ENCODE data around the gene RETREG3.
A peak's percentile ranks its signal among the peaks of the same experiment; 100 is the strongest.
"Not testable (repeated sequence)": the region's sequence is repeated elsewhere in the genome, so short reads cannot be mapped to it uniquely, and the experiment has no call there.

RETREG3 gene

DNA sequence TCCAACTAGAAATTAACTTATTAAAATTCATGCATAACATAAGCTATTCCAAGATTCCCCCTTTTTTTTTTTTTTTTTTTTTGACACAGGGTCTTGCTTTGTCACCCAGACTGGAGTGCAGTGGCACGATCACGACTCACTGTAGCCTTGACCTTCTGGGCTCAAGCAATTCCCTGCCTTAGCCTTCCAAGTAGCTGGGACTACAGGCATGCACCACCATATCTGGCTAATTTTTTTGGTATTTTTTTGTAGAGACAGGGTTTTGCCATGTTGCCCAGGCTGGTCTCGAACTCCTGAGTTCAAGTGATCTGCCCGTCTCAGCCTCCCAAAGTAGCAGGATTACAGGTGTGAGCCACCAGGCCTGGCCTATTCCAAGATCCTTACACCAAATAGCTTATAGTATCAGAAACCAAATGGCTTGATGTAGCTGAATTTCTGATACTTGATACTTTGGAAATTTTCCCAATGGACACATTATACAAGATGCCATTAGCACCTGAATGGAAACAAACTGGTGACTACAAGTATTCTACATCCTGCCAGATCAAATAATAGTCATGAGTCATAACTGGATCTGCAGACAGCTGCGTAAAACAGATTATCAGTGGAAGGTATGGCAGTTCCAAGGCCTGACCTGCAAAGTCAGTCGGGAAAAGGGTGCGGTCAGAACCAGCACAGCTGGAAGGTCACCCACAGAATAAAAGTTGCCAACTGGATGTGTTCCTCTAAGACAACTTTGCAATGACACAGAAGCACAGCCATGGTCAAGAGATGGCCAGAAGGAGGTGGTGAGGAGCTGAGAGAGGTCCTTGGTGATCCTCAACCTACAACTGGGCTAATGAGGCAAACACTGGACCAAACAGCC, 14.8 kb upstream of the RETREG3 start:
- no peak for ATAC-seq
- peaks cover 2% of the 10 kb centered on the region for H3K4me1 Mint-ChIP-seq
- no peaks in the 10 kb centered on the region for H3K27me3 Mint-ChIP-seq
- no peak overlapping the region for H3K4me3 Mint-ChIP-seq
- H3K9me3 Mint-ChIP-seq: no peaks in the 10 kb centered on the region
- H3K27ac Mint-ChIP-seq: no peak overlapping the region
- H3K36me3 Mint-ChIP-seq (ENCODE audit: low read depth): no peaks in the 10 kb centered on the region
- no peak for DNase-seq

DNA sequence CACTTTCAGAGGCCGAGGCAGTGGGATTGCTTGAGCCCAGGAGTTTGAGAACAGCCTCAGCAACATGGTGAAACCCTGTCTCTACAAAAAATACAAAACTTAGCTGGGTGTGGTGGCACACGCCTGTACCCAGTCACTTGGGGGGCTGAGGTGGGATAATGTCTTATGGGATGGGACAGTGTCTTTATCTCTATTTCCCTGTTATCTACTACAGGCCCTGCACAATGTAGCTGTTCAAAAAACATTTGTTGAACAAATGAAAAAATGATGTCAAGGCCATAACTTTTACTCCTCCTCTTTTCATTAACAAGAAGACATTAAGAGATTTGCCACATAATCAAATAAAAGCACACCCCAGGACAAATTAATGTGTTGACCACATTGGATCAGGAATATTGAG, 14.1 kb upstream of the RETREG3 start:
- Mint-ChIP-seq H3K4me3 (no peak overlapping the region), H3K27ac (no peak overlapping the region)

DNA sequence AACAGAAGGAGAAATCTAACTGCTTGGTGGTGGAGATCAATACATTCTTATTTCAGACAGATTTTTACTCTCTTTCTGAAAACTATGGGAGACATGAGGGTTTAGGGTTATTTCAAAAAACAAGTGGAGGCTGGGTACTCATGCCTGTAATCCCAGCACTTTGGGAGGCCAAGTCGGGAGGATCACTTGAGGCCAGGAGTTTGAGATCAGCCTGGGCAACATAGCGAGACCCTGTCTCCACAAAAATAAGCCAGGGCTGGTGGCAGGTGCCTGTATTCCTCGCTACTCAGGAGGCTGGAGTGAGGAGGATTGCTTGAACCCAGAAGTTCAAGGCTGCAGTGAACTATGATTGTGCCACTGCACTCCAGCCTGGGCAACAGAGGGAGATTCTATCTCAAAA, 12.8 kb upstream of the RETREG3 start:
- not testable (repeated sequence) for H3K9me3 Mint-ChIP-seq; H3K27me3 Mint-ChIP-seq; H3K4me1 Mint-ChIP-seq; H3K36me3 Mint-ChIP-seq (ENCODE audit: low read depth); H3K27ac Mint-ChIP-seq; ATAC-seq; H3K4me3 Mint-ChIP-seq; DNase-seq

More for the DNA sequence above, 14.1 kb upstream of the RETREG3 start:
- H3K9me3 Mint-ChIP-seq: no peaks in the 10 kb centered on the region
- H3K27me3 Mint-ChIP-seq: no peaks in the 10 kb centered on the region
- DNase-seq (no peak), ATAC-seq (no peak)
- H3K36me3 Mint-ChIP-seq (ENCODE audit: low read depth): no peaks in the 10 kb centered on the region
- peaks cover 7% of the 10 kb centered on the region for H3K4me1 Mint-ChIP-seq

DNA sequence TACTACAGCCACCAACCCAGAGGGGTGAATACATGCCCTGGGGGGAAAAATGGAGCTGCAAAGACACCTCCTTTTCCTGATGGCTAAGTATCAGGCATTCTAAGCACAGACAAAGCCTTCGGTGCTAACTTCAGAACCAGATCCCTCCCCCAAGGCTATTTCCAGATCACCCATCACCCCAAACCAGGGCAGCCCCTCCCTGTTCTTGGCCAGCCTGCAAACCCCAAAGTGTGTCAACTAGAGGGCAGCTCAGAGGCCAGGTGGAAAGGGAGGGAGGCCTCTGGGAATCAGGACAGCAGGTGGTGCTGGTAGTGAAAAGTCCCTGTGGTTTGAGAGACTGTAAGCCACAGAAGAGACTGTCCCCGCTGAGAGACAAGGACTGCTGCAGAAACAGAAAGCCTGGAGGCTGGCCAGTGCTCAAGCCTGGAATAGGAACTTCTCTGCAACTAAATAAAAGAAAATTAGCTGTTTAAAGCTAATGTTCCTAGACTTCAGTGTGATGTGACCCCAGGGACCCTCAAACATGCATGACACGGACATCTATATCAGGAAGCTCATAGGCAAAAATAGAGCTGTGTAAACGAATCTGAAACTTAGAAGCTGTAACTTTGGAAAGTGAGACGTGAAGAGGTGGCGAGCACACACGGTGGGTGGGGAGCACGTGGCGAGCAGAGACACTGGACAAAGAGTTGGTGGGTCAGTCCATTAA, 9.4 kb upstream of the RETREG3 start:
- Mint-ChIP-seq H3K4me3 (no peak overlapping the region), H3K27me3 (no peaks in the 10 kb centered on the region), H3K4me1 (peaks cover 9% of the 10 kb centered on the region), H3K36me3 (ENCODE audit: low read depth) (peaks cover 21% of the 10 kb centered on the region), H3K9me3 (no peaks in the 10 kb centered on the region), H3K27ac (no peak overlapping the region)
- no peak for ATAC-seq
- no peak for DNase-seq

DNA sequence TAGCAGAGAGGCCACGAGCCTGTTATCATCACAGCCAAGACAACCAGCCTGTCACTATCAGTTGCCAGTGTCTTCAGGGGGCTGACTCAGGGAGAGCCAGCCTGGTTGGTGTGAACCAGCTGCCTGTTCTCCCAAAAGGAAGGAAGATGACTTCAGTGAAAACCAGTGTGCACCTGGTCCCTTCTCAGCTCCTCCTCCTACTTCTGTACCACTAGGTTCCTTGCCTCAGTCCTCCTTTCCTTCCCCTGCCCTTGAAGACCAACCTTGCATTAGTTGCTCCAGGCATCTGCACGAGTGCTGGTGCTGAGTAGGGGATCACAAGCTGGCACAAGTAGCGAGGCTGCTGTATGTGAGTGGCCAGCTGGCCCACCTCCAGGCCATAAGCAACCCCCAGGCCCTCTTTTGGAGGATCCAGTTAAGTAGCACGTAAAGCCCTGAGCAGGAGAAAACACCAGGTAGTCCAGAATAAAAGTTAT, 8.8 kb upstream of the RETREG3 start:
- H3K9me3 Mint-ChIP-seq: no peaks in the 10 kb centered on the region
- H3K36me3 Mint-ChIP-seq (ENCODE audit: low read depth): peaks cover 26% of the 10 kb centered on the region
- no peak for DNase-seq
- H3K4me3 Mint-ChIP-seq: no peak overlapping the region
- H3K27ac Mint-ChIP-seq: no peak overlapping the region
- no peaks in the 10 kb centered on the region for H3K27me3 Mint-ChIP-seq
- H3K4me1 Mint-ChIP-seq: peaks cover 9% of the 10 kb centered on the region
- ATAC-seq: no peak

DNA sequence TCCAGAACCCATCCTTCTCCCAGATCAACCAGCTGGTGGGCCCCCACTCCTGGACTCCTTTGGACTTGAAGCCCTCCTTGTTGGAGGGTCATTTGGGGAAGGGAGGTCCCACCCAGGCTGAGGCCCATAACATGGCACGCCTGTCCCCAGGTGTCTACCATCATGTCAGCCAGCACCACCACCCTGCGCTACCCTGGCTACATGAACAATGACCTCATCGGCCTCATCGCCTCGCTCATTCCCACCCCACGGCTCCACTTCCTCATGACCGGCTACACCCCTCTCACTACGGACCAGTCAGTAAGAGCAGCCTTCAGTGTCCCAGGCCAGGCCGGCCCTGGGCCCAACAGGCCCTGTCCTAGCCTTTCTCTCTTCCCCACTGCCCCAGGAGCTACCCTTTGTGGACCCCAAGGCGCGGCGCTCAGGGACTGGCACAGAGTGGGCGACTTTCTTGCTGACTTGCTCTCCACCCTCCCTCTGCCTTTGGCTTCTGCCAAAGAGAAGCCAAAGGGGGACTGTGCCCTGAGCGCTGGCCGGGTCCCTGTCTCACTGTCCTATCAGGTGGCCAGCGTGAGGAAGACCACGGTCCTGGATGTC, 4.6 kb upstream of the RETREG3 start:
- Mint-ChIP-seq H3K4me1 (peaks cover 15% of the 10 kb centered on the region), H3K9me3 (no peaks in the 10 kb centered on the region), H3K36me3 (ENCODE audit: low read depth) (peaks cover 43% of the 10 kb centered on the region), H3K27ac (no peak overlapping the region), H3K4me3 (no peak overlapping the region), H3K27me3 (peaks cover 4% of the 10 kb centered on the region)
- no peak for ATAC-seq
- no peak for DNase-seq

DNA sequence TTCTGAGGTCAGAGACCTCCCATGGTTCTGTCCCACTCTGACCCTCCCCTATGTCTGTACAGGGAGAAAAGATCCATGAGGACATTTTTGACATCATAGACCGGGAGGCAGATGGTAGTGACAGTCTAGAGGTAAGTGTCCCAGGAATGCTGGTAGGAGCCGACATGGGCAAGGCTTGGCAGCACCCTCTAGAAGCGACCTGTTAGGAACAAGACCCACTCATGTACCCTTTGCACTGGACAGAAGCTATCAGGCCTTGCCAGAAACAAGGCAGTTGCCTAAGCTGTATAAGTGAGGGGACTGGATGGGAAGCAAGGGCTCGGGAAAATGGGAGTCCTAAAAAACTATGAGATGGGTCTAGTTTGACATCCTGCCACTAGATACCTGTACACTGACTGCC, 2.8 kb upstream of the RETREG3 start:
- Mint-ChIP-seq H3K9me3 (no peaks in the 10 kb centered on the region), H3K27ac (no peak overlapping the region), H3K4me3 (no peak overlapping the region), H3K27me3 (peaks cover 4% of the 10 kb centered on the region), H3K36me3 (ENCODE audit: low read depth) (peaks cover 46% of the 10 kb centered on the region), H3K4me1 (peaks cover 25% of the 10 kb centered on the region)
- ATAC-seq (no peak), DNase-seq (no peak)

DNA sequence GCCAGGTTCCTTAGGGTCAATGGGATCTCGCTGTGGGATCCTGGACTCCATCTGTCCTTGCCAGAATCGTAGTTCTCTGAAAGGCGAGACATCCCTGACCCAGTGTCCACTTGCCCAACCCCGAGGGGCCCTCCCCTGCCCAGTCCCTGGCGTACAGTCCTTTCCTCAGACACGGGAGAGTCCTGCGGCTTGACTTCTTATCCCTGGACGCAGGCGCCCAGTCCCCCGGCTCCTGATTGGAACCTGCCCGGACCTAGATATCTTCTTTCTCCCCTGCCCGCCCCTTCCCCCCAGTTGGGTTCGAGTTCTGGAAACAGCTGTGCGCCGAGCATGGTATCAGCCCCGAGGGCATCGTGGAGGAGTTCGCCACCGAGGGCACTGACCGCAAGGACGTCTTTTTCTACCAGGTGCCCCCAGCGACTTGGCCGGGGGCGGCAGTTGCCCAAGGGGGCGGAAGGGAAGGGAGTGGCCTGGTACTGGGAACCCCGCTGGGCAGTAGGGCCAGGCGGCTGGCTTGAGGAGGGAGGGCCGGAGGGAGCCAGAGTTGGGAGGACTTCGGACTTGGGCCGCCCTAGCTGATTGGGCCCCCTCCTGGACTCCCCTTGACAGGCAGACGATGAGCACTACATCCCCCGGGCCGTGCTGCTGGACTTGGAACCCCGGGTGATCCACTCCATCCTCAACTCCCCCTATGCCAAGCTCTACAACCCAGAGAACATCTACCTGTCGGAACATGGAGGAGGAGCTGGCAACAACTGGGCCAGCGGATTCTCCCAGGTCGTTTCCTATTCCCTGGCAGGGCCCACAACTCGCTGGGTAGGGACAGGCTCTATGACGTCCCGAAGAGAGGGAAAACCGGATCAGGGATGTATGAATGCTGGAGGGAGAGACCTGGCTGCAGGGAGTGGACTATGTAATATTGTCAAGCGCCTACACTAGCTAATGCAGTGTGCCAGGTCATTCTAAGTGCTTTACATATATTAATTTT, 934 bp upstream of the RETREG3 start:
- not testable (repeated sequence) for H3K27me3 Mint-ChIP-seq, DNase-seq, ATAC-seq, H3K9me3 Mint-ChIP-seq
- peaks cover 40% of the 10 kb centered on the region for H3K36me3 Mint-ChIP-seq (ENCODE audit: low read depth)
- peaks cover 43% of the 10 kb centered on the region for H3K4me1 Mint-ChIP-seq
- H3K27ac Mint-ChIP-seq: peak overlapping the region; percentile 96
- H3K4me3 Mint-ChIP-seq: peak overlapping the region; percentile 100

DNA sequence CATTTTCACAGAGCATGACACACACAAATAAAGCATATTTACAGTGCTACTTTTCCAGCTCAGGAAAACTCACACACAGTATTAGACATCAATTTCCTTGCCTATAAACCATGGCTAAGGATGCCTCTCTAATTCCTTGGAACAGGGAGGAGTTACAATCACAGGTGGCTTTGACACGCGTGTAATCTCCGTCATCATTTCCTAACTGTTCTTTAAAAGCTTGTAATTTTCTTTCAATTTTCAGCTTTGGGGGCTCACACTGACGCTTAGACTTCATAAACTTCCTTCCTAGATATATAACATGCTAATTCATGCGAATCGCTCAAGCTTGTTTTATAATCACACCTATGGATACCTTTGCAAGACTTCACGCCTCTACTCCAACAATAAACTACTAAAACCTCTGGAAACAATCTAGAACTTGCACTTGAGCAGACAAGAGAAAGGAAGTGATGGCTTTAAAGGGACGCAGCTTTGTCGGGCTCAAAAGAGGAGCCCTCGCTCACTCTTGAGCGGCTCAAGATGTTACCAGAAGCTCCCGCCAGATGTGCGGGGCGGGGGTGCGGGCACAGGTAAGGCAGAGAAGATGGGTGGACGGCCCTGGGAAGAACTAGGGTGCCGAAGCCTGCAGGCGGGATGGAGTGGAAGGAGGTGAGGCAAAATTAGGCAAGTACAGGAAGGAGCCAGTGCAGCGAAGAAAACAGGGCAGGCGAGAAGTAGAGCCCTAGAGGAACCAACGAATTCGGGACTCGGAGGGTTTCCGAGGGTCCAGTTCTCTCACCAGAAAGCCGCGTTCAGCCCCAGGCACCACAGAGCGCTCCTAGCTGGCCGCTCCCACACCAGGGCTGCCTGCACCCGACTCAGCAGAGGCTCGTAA, 631 bp downstream of the RETREG3 start:
- Mint-ChIP-seq H3K27ac (peak overlapping the region; percentile 96), H3K4me1 (peaks cover 57% of the 10 kb centered on the region), H3K36me3 (ENCODE audit: low read depth) (peaks cover 26% of the 10 kb centered on the region), H3K4me3 (peak overlapping the region; percentile 100), H3K27me3 (peaks cover 4% of the 10 kb centered on the region), H3K9me3 (no peaks in the 10 kb centered on the region)
- DNase-seq (peak; percentile 25), ATAC-seq (peak; percentile 58)

DNA sequence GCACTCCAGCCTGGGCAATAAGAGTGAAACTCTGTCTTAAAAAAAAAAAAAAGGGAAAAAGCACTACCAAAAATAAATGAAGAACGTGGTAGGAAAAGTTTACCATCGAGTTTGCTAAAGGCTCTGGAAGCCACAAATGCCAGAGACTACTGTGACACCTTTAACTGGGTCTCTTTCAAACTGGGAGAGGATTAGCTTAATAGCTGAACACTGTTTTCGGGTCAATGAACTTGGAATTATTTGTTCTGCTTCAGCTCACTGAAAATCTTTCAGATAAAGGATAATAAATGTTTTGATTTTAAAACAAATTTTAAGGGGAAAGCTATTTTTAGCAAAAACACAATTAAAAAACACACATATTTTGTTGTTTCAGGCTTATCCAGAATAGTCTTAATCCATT, 1.4 kb downstream of the RETREG3 start:
- DNase-seq: no peak
- ATAC-seq: no peak
- Mint-ChIP-seq H3K27ac (peak overlapping the region; percentile 96), H3K36me3 (ENCODE audit: low read depth) (peaks cover 20% of the 10 kb centered on the region), H3K27me3 (peaks cover 4% of the 10 kb centered on the region), H3K4me1 (peaks cover 64% of the 10 kb centered on the region), H3K9me3 (no peaks in the 10 kb centered on the region), H3K4me3 (peak overlapping the region; percentile 100)

DNA sequence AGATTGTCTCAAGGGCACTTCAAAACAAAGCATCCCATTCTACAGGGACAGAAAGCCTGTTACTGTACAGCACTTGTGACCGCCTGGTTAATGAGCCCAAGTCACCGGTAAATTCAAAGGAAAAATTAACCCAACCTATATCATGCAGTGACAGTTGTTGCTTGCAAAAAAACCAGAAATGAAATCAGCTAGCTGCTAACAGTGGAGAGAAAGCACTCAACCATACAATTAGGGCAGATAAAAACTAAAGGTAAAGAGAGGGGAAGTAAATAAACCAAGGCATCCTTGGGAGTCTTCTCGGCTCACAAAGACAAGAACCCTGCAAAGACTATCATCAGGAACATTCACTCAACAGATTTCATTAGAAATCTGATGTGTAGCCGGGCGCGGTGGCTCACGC, 5.9 kb downstream of the RETREG3 start:
- H3K9me3 Mint-ChIP-seq: no peaks in the 10 kb centered on the region
- peaks cover 64% of the 10 kb centered on the region for H3K4me1 Mint-ChIP-seq
- H3K4me3 Mint-ChIP-seq: no peak overlapping the region
- ATAC-seq (no peak), DNase-seq (no peak)
- no peak overlapping the region for H3K27ac Mint-ChIP-seq
- H3K36me3 Mint-ChIP-seq (ENCODE audit: low read depth): peaks cover 2% of the 10 kb centered on the region
- H3K27me3 Mint-ChIP-seq: no peaks in the 10 kb centered on the region

DNA sequence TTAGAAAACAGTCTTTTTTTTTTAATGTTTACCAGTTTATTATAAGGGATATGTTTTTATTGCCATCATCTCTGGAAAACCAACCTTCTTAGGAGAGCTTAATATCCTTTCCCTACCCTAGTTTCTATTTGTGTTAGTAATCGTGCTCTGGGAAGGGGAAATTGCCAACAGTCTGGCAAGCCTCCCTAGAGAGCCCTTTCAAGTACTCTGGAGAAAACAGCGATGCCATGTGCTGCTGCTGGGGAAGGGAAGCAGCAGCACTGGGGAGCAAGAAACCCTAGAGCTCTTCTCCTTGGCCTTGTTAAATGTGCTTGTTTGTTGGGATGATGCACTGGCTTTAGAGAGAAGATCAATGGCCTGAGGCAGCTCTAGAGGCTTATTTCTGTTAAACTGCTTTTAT, 10.3 kb downstream of the RETREG3 start:
- Mint-ChIP-seq H3K36me3 (ENCODE audit: low read depth) (peaks cover 6% of the 10 kb centered on the region), H3K27ac (no peak overlapping the region)
- no peak for ATAC-seq

DNA sequence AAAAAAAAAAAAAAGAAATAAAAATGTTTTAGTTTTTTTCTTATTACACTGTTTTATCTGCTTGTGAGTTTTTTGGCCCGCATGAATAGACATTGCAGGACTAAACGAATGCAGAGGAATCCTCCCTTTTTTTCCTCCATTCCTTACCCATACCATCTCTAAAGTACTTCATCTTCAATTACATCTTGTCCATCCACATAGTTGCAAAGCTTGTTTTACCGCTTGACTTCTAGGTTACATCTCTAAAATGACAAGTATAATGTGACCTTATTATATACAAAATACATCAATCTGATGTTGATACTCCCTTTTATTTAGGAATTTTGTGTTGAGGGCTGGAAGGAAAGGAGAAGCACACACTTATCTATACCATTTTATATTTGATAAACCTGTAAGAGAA, 12.8 kb downstream of the RETREG3 start:
- no peak for DNase-seq
- peaks cover 6% of the 10 kb centered on the region for H3K36me3 Mint-ChIP-seq (ENCODE audit: low read depth)
- no peaks in the 10 kb centered on the region for H3K9me3 Mint-ChIP-seq
- peaks cover 11% of the 10 kb centered on the region for H3K4me1 Mint-ChIP-seq
- no peak overlapping the region for H3K4me3 Mint-ChIP-seq
- no peaks in the 10 kb centered on the region for H3K27me3 Mint-ChIP-seq
- no peak overlapping the region for H3K27ac Mint-ChIP-seq
- ATAC-seq: no peak

More for the DNA sequence above, 10.3 kb downstream of the RETREG3 start:
- no peak for DNase-seq
- H3K9me3 Mint-ChIP-seq: no peaks in the 10 kb centered on the region
- H3K27me3 Mint-ChIP-seq: no peaks in the 10 kb centered on the region
- H3K4me1 Mint-ChIP-seq: peaks cover 23% of the 10 kb centered on the region
- no peak overlapping the region for H3K4me3 Mint-ChIP-seq
